Activated CD8-positive, alpha-beta memory T cell treated with anti-CD3 and anti-CD28 coated beads, Interleukin-2, amount 10 ng/mL, durations not matched to agents 7 days and 5 days (primary cell): ENCODE data around the gene TRIM24. TPM values are rescaled to one million over a fixed set of nuclear protein-coding genes. Genes with fewer than 3 reads are reported as not detected.
"Not testable (repeated sequence)": the region's sequence is repeated elsewhere in the genome, so short reads cannot be mapped to it uniquely, and the experiment has no call there.

Source experiments
- ATAC-seq: fragments of 150-1000 bp; cut with Tn5 transposase; one replicate; pipeline ENCODE4 v1.10.0; 2021; ENCODE audit warnings: moderate library complexity
- CTCF ChIA-PET: fragments of 350-600 bp; sonication (Branson Sonifier 250); formaldehyde crosslinking; loops from one replicate; lab custom pipeline; 2021; ENCODE audit warnings: antibody characterized with exemption; lab: Charles Lee
- DNase-seq: peaks from one replicate; pipeline ENCODE4 v3.0.0-alpha.2; 2020
- H3K27ac Mint-ChIP-seq: one replicate; pipeline ENCODE4 v1.8.0; 2021; ENCODE audit warnings: mild to moderate bottlenecking, mixed read lengths
- H3K27me3 Mint-ChIP-seq: one replicate; pipeline ENCODE4 v1.8.0; 2021; ENCODE audit warnings: mixed read lengths
- H3K36me3 Mint-ChIP-seq: one replicate; pipeline ENCODE4 v1.8.0; 2021; ENCODE audit warnings: mild to moderate bottlenecking, mixed read lengths
- H3K4me1 Mint-ChIP-seq: one replicate; pipeline ENCODE4 v1.8.0; 2021; ENCODE audit warnings: mixed read lengths
- H3K4me3 Mint-ChIP-seq: one replicate; pipeline ENCODE4 v1.8.0; 2021; ENCODE audit warnings: mild to moderate bottlenecking, moderate library complexity, mixed read lengths
- H3K9me3 Mint-ChIP-seq: one replicate; pipeline ENCODE4 v1.8.0; 2022; ENCODE audit warnings: low read depth, mixed read lengths
- total RNA-seq, 2 experiments: library from RNA; stranded (reverse); gene quantifications; one replicate each; pipeline ENCODE4 v1.2.3, GENCODE V29; 2021

TRIM24 gene
- total RNA-seq, 2 experiments from 2014 or later = 17.7 to 20.2 TPM

DNA sequence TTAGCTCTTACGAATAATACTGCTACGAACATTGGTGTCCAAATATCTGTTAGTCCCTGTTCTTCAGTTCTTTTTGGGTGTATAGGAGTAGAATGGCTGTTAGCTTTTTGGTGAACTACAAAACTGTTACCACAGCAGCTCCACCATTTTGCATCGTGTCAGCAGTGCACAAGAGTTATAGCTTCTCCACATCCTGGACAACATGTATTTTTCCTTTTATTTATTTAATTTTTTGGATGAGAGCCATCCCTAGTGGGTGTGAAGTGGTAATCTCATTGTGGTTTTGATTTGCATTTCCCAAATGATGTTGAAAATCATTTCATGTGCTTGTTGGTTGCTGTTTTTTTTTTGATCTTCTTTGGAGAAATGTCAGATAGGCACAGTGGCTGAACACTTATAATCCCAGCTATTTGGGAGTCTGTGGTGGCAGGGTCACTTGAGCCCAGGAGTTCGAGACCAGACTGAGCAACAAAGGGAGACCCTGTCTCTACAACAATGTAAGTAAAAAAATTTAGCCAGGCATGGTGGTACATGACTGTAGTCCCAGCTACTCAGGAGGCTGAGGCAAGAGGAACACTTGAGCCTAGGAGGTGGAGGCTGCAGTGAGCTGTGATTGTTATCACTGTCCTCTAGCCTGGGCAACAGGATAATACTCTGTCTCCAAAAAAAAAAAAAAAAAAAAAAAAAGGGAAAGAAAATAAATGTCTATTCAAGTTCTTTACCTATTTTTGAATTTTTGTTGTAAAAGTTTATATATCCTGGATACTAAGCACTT, 31.7 kb downstream of the TRIM24 start:
- DNase-seq (no peak), ATAC-seq (no peak)
- Mint-ChIP-seq H3K36me3 (peaks cover 42% of the 10 kb centered on the region), H3K4me3 (no peak overlapping the region), H3K9me3 (peaks cover 5% of the 10 kb centered on the region), H3K4me1 (no peaks in the 10 kb centered on the region), H3K27ac (no peak overlapping the region), H3K27me3 (no peaks in the 10 kb centered on the region)
- CTCF ChIA-PET = interaction anchor here (0.8 kb wide), 1 partner anchor 11 kb away, joined by 3 read pairs; no protein-coding TSS in a partner anchor

DNA sequence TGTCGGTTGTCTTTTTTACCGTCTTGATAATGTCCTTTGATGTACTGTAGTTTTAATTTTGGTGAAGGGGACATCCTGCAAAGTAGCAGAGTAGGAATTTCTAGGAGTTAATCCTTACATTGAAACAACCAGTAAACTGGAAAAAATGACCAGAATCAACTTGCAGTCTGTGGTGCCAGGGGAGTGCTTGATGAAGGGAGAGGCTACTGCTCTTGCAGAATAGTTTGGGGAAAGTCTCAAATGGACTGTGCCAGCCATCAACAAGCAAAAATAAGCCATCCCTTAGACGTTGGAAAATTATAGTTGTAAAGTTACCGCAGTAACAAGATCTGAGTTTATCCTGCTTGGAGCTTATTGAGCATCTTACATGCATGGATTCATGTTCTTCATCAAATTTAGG, 32.4 kb downstream of the TRIM24 start:
- H3K9me3 Mint-ChIP-seq = peaks cover 5% of the 10 kb centered on the region
- no peaks in the 10 kb centered on the region for H3K27me3 Mint-ChIP-seq
- no peak overlapping the region for H3K4me3 Mint-ChIP-seq
- ATAC-seq = no peak
- H3K4me1 Mint-ChIP-seq = no peaks in the 10 kb centered on the region
- no peak overlapping the region for H3K27ac Mint-ChIP-seq
- peaks cover 45% of the 10 kb centered on the region for H3K36me3 Mint-ChIP-seq
- CTCF ChIA-PET = no interaction called here
- no peak for DNase-seq

DNA sequence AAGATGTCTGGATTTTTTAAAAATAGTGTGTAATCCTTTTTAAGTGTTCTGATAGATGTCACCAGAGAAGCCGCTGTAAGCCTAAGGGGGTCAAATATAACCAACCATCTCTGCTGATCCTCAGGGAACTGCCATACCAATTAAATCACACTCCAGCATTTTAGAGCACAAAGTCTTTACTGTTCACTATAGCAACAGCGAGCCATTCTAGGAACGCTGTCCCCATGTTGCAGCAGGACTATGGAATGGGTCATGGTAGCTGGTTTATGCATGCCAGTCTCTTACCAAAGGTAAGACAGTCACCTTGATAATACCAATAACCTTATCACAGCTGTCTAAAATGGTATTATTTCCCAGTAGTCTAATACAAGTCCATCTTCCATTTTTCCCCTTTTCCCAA, 33.5 kb downstream of the TRIM24 start:
- Mint-ChIP-seq H3K36me3 (peaks cover 41% of the 10 kb centered on the region), H3K27ac (no peak overlapping the region), H3K4me1 (no peaks in the 10 kb centered on the region), H3K4me3 (no peak overlapping the region), H3K9me3 (peaks cover 5% of the 10 kb centered on the region), H3K27me3 (no peaks in the 10 kb centered on the region)
- no peak for DNase-seq
- ATAC-seq = no peak
- CTCF ChIA-PET = no interaction called here

DNA sequence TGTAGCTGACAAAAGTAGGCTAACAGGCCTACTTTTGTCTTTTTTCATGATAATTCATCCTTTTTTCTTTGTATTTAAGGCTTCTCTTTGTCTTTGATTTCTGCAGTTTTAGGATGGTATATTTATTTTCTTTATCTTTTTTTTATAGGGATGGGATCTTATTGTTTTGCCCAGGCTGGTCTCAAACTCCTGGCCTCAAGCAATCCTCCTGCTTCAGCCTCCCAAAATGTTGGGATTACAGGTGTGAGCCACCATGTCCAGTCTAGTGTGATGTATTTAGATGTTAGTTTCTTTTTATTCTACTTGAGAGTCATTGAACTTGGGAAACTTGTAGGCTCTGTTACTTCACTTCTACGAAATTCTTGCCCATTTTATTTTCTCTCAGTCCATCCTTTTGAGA, 35.4 kb downstream of the TRIM24 start:
- Mint-ChIP-seq H3K4me1 (peaks cover 2% of the 10 kb centered on the region), H3K4me3 (no peak overlapping the region), H3K36me3 (peaks cover 47% of the 10 kb centered on the region), H3K9me3 (peaks cover 3% of the 10 kb centered on the region), H3K27ac (no peak overlapping the region), H3K27me3 (no peaks in the 10 kb centered on the region)
- ATAC-seq (no peak), DNase-seq (no peak)
- CTCF ChIA-PET = no interaction called here

DNA sequence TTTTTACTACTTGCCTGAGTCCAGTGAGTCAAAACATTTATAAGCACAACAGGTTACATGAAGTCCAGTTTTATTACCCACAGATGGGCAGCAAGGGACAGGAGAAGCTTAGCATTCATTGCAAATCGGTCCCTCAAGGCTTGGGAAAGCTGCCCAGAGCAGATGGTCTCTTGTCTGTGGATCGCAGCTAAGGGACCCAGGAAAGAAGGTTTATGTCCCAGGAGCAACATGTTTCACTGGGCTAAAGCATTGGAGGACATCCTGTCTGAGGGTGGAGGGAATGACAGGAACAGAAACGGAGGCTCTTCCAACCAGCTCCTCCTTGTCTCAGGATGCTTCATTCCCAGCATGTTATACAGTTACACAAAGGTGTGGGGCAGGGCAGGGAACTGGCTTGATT, 39.3 kb downstream of the TRIM24 start:
- DNase-seq = no peak
- no peak overlapping the region for H3K4me3 Mint-ChIP-seq
- no peaks in the 10 kb centered on the region for H3K27me3 Mint-ChIP-seq
- CTCF ChIA-PET = no interaction called here
- peaks cover 3% of the 10 kb centered on the region for H3K4me1 Mint-ChIP-seq
- H3K9me3 Mint-ChIP-seq = peaks cover 3% of the 10 kb centered on the region
- H3K27ac Mint-ChIP-seq = no peak overlapping the region
- no peak for ATAC-seq
- H3K36me3 Mint-ChIP-seq = peaks cover 32% of the 10 kb centered on the region

DNA sequence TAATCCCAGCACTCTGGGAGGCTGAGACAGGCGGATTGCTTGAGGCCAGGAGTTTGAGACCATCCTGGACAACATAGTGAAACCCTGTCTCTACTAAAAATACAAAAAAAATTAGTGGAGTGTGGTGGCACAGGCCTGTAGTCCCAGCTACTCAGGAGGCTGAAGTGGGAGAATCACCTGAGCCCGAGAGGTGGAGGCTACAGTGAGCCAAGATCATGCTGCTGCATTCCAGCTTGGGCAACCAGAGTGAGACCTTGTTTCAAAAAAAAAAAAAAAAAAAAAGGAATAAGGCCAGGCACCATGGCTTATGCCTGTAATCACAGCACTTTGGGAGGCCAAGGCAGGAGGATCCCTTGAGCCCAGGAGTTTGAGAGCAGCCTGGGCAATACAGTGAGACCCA, 40.2 kb downstream of the TRIM24 start:
- ATAC-seq, H3K27ac Mint-ChIP-seq, H3K4me3 Mint-ChIP-seq, H3K4me1 Mint-ChIP-seq, H3K27me3 Mint-ChIP-seq, H3K9me3 Mint-ChIP-seq, DNase-seq, CTCF ChIA-PET: not testable (repeated sequence)
- H3K36me3 Mint-ChIP-seq = peaks cover 36% of the 10 kb centered on the region

DNA sequence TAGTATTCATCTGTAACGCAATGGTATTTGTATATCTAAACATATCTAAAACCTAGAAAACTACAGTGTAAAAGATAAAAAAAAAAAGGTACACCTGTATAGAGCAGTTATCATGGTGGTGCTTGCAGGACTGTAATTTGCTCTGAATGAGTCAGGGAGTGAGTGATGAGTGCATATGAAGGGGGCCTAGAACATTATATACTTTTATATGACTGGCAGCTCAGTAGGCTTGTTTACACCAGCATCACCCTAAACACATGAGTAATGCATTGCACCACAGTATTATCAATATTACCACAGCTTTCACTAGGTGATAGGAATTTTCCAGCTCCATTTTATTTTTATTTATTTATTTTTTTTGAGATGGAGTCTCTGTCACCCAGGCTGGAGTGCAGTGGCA, 40.8 kb downstream of the TRIM24 start:
- Mint-ChIP-seq H3K4me3 (no peak overlapping the region), H3K36me3 (peaks cover 40% of the 10 kb centered on the region), H3K27ac (no peak overlapping the region), H3K4me1 (peaks cover 3% of the 10 kb centered on the region), H3K27me3 (no peaks in the 10 kb centered on the region), H3K9me3 (peaks cover 3% of the 10 kb centered on the region)
- ATAC-seq (no peak), DNase-seq (no peak)
- CTCF ChIA-PET = no interaction called here

DNA sequence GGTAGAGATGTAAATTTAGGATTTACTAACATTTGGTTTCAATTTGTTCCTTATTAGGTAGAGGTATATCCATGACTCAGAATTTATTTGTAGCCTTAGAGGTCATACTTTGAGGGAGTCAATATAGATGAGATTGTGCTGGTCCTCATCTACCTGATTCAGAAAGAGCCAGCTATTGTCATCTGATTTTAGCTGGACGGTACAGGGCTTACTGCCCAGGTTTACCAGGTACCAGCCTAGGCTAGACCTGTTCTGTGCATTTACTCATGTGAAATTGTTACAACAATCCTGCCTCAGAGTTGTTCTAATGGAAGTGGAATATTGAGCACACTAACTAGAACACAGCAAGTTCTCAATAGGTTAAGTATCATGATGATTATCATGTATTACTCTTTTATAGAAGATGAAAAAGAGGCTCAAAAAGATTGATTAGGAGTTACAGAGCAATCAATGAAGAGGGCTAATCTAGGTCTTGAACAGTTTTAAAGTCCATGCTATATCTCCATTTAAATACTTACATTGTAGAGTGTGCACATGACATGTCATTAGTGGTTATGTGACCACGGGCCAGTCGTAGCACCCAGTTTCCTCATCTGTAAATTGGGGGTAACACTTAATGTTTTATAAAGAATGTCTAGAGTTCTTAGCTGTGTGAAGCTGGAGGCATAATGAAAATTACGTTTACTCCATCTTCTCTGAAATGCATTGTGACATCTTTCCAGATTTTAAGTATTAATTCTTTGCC, 42.1 kb downstream of the TRIM24 start:
- Mint-ChIP-seq H3K4me1 (peaks cover 3% of the 10 kb centered on the region), H3K27me3 (no peaks in the 10 kb centered on the region), H3K27ac (no peak overlapping the region), H3K4me3 (no peak overlapping the region), H3K36me3 (peaks cover 42% of the 10 kb centered on the region), H3K9me3 (peaks cover 3% of the 10 kb centered on the region)
- CTCF ChIA-PET = interaction anchor here (0.9 to 2.0 kb wide), 2 partner anchors 11 to 23 kb away, joined by 3 to 5 read pairs; no protein-coding TSS in a partner anchor
- ATAC-seq (no peak), DNase-seq (no peak)

DNA sequence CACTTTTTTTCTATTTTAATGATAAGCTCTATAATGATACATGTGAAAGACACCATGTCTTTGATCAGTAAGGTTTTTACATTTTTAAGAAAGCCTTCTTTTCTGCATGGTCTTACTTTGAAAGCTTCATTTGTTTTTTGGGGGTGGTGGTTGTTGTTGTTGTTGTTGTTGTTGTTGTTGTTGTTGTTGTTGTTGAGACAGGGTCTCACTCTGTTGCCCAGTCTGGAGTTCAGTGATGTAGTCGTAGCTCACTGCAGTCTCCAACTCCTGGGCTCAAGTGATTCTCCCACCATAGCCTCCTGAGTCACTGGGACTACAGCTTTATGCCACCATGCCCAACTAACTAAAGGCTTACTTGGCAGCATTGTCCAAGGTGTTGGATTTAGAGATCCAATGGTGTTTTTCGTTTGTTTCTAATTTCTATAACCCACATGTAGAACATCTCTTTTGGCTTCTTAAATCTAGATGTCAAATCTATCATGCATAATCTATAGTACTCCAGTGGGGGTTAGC, 45.4 kb downstream of the TRIM24 start:
- CTCF ChIA-PET = no interaction called here

DNA sequence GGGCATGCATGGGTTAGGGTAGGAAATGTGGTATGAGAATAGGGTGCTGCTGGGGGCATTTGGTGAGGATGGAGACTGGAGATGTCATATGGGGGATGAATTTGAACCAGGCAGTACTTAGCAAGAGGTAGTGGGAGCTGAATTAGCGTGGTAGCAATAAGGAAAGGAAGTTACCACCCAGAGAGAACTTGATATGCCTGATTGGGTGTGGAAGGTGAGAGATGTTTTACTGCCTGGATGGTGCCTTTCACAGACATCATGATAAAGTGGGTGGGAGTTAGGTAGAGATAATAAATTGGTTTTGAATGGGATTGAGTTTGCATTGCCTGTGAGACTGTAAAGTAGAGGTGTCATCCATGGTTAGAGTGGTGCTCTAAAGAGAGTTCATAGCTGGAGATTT, 46.7 kb downstream of the TRIM24 start:
- H3K4me1 Mint-ChIP-seq = no peaks in the 10 kb centered on the region

More for the DNA sequence above, 45.4 kb downstream of the TRIM24 start:
- H3K27me3 Mint-ChIP-seq = no peaks in the 10 kb centered on the region
- DNase-seq (no peak), ATAC-seq (no peak)
- H3K4me1 Mint-ChIP-seq = peaks cover 1% of the 10 kb centered on the region
- no peak overlapping the region for H3K27ac Mint-ChIP-seq
- H3K36me3 Mint-ChIP-seq = peaks cover 46% of the 10 kb centered on the region
- peaks cover 2% of the 10 kb centered on the region for H3K9me3 Mint-ChIP-seq
- no peak overlapping the region for H3K4me3 Mint-ChIP-seq

DNA sequence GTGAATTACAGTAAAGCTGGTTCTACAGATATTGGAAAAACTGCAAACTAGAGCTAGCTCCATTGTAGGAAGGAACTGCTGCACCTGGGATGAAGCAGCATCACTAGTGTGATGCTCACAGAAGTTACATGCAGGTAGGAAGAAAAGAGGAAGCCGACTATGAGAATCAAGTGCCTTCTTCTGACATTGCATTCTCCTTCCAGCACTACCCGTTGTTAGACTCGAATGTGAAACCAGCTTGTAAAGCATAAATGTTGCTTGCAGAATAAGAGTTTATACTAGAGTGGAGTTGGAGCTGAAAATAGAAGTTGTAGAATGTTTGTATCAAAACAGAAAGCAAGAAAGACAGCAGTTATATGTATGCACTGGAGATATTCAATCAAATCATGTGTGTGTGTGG, 49.9 kb downstream of the TRIM24 start:
- peaks cover 10% of the 10 kb centered on the region for H3K9me3 Mint-ChIP-seq
- no peak for ATAC-seq
- no peak overlapping the region for H3K27ac Mint-ChIP-seq
- CTCF ChIA-PET = no interaction called here
- no peak for DNase-seq
- no peaks in the 10 kb centered on the region for H3K4me1 Mint-ChIP-seq
- no peak overlapping the region for H3K4me3 Mint-ChIP-seq
- peaks cover 77% of the 10 kb centered on the region for H3K36me3 Mint-ChIP-seq
- H3K27me3 Mint-ChIP-seq = no peaks in the 10 kb centered on the region

More for the DNA sequence above, 46.7 kb downstream of the TRIM24 start:
- Mint-ChIP-seq H3K4me3 (no peak overlapping the region), H3K36me3 (peaks cover 56% of the 10 kb centered on the region), H3K27ac (no peak overlapping the region), H3K9me3 (peaks cover 4% of the 10 kb centered on the region), H3K27me3 (no peaks in the 10 kb centered on the region)
- DNase-seq (no peak), ATAC-seq (no peak)
- CTCF ChIA-PET = no interaction called here

DNA sequence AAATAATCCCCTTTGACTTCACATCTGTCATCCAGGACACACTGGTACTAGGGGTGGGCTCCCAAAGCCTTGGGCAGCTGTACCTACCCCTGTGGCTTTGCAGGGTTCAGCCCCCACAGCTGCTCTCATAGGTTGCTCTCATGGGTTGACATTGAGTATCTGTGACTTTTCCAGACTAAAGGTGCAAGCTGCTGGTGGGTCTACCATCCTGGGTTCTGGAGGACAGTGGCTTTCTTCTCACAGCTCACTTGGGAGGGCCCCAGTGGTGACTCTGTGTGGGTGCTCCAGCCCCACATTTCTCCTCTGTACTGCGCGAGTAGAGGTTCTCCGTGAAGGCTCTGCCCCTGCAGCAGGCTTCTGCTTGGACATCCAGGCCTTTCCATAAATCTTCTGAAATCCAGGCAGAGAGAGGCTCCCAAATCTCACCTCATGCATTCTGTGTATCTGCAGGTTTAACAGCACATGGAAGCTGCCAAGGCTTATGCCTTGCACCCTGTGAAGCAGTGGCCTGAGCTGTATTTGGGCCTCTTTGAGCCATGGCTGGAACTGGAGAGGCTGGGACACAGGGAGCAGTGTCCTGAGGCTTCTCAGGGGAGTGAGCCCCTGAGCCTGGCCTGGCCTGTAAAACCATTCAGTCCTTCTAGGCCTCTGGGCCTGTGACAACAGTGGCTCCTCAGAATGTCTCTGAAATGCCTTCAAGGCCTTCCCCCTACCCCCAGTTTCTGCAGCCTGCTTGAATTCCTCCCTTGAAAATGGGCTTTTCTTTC, 52.2 kb downstream of the TRIM24 start:
- CTCF ChIA-PET = no interaction called here

DNA sequence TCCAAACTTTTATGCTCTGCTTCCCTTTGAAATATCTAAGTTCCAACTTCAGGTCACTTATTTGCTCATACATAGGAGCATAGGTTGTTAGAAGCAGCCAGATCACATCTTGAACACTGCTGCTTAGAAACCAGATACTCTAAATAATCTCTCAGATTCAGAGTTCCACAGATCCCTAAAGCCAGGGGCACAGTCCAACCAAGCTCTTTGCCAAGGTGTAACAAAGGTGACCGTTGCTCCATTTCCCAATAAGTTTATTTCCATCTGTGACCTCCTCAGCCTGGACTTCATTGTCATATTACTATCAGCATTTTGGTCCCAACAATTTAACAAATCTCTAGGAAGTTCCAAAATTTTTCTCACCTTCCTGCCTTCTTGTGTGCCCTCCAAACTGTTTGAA, 52.8 kb downstream of the TRIM24 start:
- peaks cover 13% of the 10 kb centered on the region for H3K9me3 Mint-ChIP-seq
- H3K27me3 Mint-ChIP-seq = no peaks in the 10 kb centered on the region
- CTCF ChIA-PET = no interaction called here
- H3K27ac Mint-ChIP-seq = no peak overlapping the region
- no peaks in the 10 kb centered on the region for H3K4me1 Mint-ChIP-seq
- ATAC-seq (no peak), DNase-seq (no peak)
- peaks cover 72% of the 10 kb centered on the region for H3K36me3 Mint-ChIP-seq
- H3K4me3 Mint-ChIP-seq = no peak overlapping the region

More for the DNA sequence above, 52.2 kb downstream of the TRIM24 start:
- ATAC-seq (no peak), DNase-seq (no peak)
- H3K36me3 Mint-ChIP-seq = peaks cover 72% of the 10 kb centered on the region
- no peaks in the 10 kb centered on the region for H3K4me1 Mint-ChIP-seq
- no peak overlapping the region for H3K4me3 Mint-ChIP-seq
- peaks cover 13% of the 10 kb centered on the region for H3K9me3 Mint-ChIP-seq
- no peak overlapping the region for H3K27ac Mint-ChIP-seq
- H3K27me3 Mint-ChIP-seq = no peaks in the 10 kb centered on the region
